GM23248 (cell line): ENCODE measurements around the gene KLC1.

Experiments
- EZH2 ChIP-seq: fragments of 200-600 bp; sonication (generic); IDR thresholded peaks from 2 replicates; pipeline ENCODE4 v1.6.1; 2018; ENCODE audit warnings: antibody characterized with exemption, mild to moderate bottlenecking; ENCODE audit not compliant: insufficient read depth, poor library complexity, severe bottlenecking
- EZH2phosphoT487 ChIP-seq: fragments of 200-600 bp; sonication (generic); IDR thresholded peaks from 2 replicates; pipeline ENCODE4 v1.6.1; 2018; ENCODE audit warnings: antibody characterized with exemption, moderate library complexity, mild to moderate bottlenecking, low read depth; ENCODE audit not compliant: insufficient read depth

DNA sequence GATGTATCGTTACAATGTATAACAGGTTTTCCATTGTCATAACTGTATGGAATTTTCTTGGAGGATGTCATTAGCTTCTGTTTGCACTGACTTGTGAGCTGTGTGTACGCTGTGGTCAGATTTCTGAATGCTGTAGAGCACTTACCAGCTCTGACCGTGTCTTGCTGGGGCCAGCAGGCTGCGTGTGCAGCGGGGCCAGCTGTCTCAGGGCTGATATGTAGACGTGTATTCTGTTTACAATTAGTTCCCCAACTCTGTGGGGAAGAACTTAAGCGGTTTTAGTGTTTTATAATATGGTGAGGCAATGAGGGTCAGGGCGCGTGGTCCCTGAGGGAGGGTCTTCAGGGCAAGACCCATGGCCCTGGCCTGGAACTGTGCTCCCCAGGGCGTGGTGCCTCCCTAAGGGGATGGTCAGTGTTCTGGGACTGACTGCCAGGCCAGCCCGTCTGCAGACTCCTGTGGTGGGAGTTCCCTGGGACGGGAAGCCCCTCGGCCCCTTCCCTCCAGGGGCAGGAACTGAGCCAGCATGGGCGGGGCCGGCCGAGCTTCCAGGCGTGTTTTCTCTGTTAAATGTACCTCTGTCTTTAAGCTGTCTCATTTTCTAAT is 67.6 kb downstream of the KLC1 start:
- no peak for TF ChIP-seq EZH2phosphoT487
- TF ChIP-seq EZH2 = no peak
